IMR-90 (cell line): Measurements from ENCODE around the gene NAPB. TPM values are rescaled to one million over a fixed set of nuclear protein-coding genes. Genes with fewer than 3 reads are reported as not detected.

Experiments
- ATAC-seq: fragments of 200-7000 bp; cut with Tn5 transposase; 2 replicates; pipeline ENCODE4 v1.9.1; 2020; ENCODE audit warnings: low read depth, mild to moderate bottlenecking, moderate library complexity
- BruUV-seq: library from RNA; stranded (reverse); fragments of 400-500 nt; replicated peaks from 2 replicates; lab custom pipeline; 2021; lab: Mats Ljungman, UMichigan
- CTCF ChIA-PET: fragments of 300-600 bp; formaldehyde crosslinking; extraction: SDS; loops from one replicate; lab custom pipeline; 2021; ENCODE audit warnings: antibody characterized with exemption; lab: Yijun Ruan, JAX
- POLR2A ChIA-PET: fragments of 300-600 bp; sonication (Branson Sonifier 250); formaldehyde crosslinking; loops from one replicate; lab custom pipeline; 2022; ENCODE audit warnings: antibody characterized with exemption; ENCODE audit not compliant: unreplicated experiment; lab: Charles Lee
- DNase-seq: peaks from one replicate; pipeline ENCODE4 v3.0.0; 2013
- H2AFZ ChIP-seq: replicated peaks from 2 replicates; pipeline ENCODE3; 2013; ENCODE audit warnings: low read length, mild to moderate bottlenecking; ENCODE audit not compliant: poor library complexity
- H2AK5ac ChIP-seq: 2 replicates; pipeline ENCODE4 v1.6.1; 2013; ENCODE audit warnings: low read depth, low read length, inconsistent platforms
- H2AK9ac ChIP-seq: replicated peaks from 2 replicates; pipeline ENCODE3; 2013; ENCODE audit warnings: mild to moderate bottlenecking, low read depth, low read length, moderate library complexity; ENCODE audit not compliant: poor library complexity
- H2BK120ac ChIP-seq: 2 replicates; pipeline ENCODE4 v1.6.1; 2013; ENCODE audit warnings: low read depth, low read length, inconsistent platforms
- H2BK15ac ChIP-seq: 3 replicates; pipeline ENCODE4 v1.6.1; 2013; ENCODE audit warnings: low read depth, low read length, inconsistent platforms
- H2BK20ac ChIP-seq: 2 replicates; pipeline ENCODE4 v1.6.1; 2013; ENCODE audit warnings: low read depth, mild to moderate bottlenecking, inconsistent platforms, low read length, moderate library complexity
- H2BK5ac ChIP-seq: 2 replicates; pipeline ENCODE4 v1.6.1; 2013; ENCODE audit warnings: mild to moderate bottlenecking, low read depth, low read length, inconsistent platforms; ENCODE audit not compliant: poor library complexity, severe bottlenecking
- H3K14ac ChIP-seq: replicated peaks from 2 replicates; pipeline ENCODE4 v1.6.1; 2013; ENCODE audit warnings: low read depth, low read length, inconsistent platforms
- H3K18ac ChIP-seq: 2 replicates; pipeline ENCODE4 v1.6.1; 2013; ENCODE audit warnings: low read depth, low read length, control low read depth
- H3K23ac ChIP-seq: 2 replicates; pipeline ENCODE4 v1.6.1; 2013; ENCODE audit warnings: low read depth, low read length, inconsistent platforms
- H3K27ac ChIP-seq: 2 replicates; pipeline ENCODE4 v1.5.1; 2013; ENCODE audit warnings: mild to moderate bottlenecking, control low read depth, low read length; ENCODE audit not compliant: insufficient read depth
- H3K27me3 ChIP-seq: 2 replicates; pipeline ENCODE4 v1.6.1; 2013; ENCODE audit warnings: low read length; ENCODE audit not compliant: control insufficient read depth, insufficient read depth
- H3K36me3 ChIP-seq: 2 replicates; pipeline ENCODE4 v1.6.1; 2013; ENCODE audit warnings: low read length, mixed read lengths; ENCODE audit not compliant: control insufficient read depth, insufficient read depth
- H3K4ac ChIP-seq: 2 replicates; pipeline ENCODE4 v1.6.1; 2013; ENCODE audit warnings: low read depth, low read length, inconsistent platforms
- H3K4me1 ChIP-seq: 2 replicates; pipeline ENCODE4 v1.6.1; 2013; ENCODE audit warnings: low read length, mixed read lengths; ENCODE audit not compliant: control insufficient read depth, insufficient read depth
- H3K4me2 ChIP-seq: 2 replicates; pipeline ENCODE4 v1.6.1; 2013; ENCODE audit warnings: low read depth, mild to moderate bottlenecking, control low read depth, low read length, moderate library complexity
- H3K4me3 ChIP-seq: 2 replicates; pipeline ENCODE4 v1.5.1; 2013; ENCODE audit warnings: low read depth, mild to moderate bottlenecking, control low read depth, low read length, moderate library complexity; ENCODE audit not compliant: insufficient read depth
- H3K56ac ChIP-seq: 2 replicates; pipeline ENCODE4 v1.6.1; 2013; ENCODE audit warnings: low read length, inconsistent platforms; ENCODE audit not compliant: insufficient read depth; ENCODE audit errors: extremely low read depth
- H3K79me1 ChIP-seq, 2 experiments: 2 replicates each; pipeline ENCODE4 v1.6.1; 2013; ENCODE audit warnings: low read length in 2 of 2, inconsistent platforms in 1 of 2, low read depth in 1 of 2
- H3K9ac ChIP-seq: 2 replicates; pipeline ENCODE4 v1.6.1; 2013; ENCODE audit warnings: low read depth, low read length, control low read depth
- H3K9me1 ChIP-seq: 2 replicates; pipeline ENCODE4 v1.6.1; 2013; ENCODE audit warnings: low read length, inconsistent platforms; ENCODE audit not compliant: insufficient read depth
- H3K9me3 ChIP-seq: 2 replicates; pipeline ENCODE4 v1.6.1; 2013; ENCODE audit warnings: low read length; ENCODE audit not compliant: control insufficient read depth, insufficient read depth
- H4K20me1 ChIP-seq: 2 replicates; pipeline ENCODE4 v1.6.1; 2013; ENCODE audit warnings: low read length, inconsistent platforms; ENCODE audit not compliant: insufficient read depth
- H4K5ac ChIP-seq: 2 replicates; pipeline ENCODE4 v1.6.1; 2013; ENCODE audit warnings: mild to moderate bottlenecking, low read depth, low read length, control low read depth
- H4K8ac ChIP-seq, 2 experiments: 2 replicates each; pipeline ENCODE4 v1.6.1; 2013; ENCODE audit warnings: low read depth in 2 of 2, low read length in 2 of 2, control low read depth in 1 of 2, inconsistent platforms in 1 of 2
- H4K91ac ChIP-seq: 2 replicates; pipeline ENCODE4 v1.6.1; 2013; ENCODE audit warnings: low read depth, low read length, inconsistent platforms; ENCODE audit not compliant: insufficient read depth
- CEBPB ChIP-seq: IDR thresholded peaks from 2 replicates; pipeline ENCODE4 v1.6.1; 2012; ENCODE audit warnings: low read depth, low read length, improper control_type of control experiment
- MAFK ChIP-seq: IDR thresholded peaks from 2 replicates; pipeline ENCODE4 v1.6.1; 2012; ENCODE audit warnings: low read depth, low read length, improper control_type of control experiment
- WGBS, 2 experiments: methylation state at CpG; one replicate each; pipeline versions ENCODE4 v1.1.5 to v1.1.7; 2013; ENCODE audit warnings: missing lambda C conversion rate in 2 of 2; ENCODE audit not compliant: insufficient read length in 1 of 2; ENCODE audit errors: extremely low coverage in 2 of 2; 5-methylcytosine and 5-hydroxymethylcytosine counted together
- dilution Hi-C: fragments of 300-500 bp; cut with HindIII; formaldehyde crosslinking; loops from one replicate; pipeline ENCODE4 v1.14.3; 2018; ENCODE audit warnings: low sequenced_read_pairs; ENCODE audit not compliant: unreplicated experiment
- in situ Hi-C: fragments of 300-500 bp; cut with MboI; formaldehyde crosslinking; loops from 3 replicates; pipeline ENCODE4 v1.14.3; 2019; ENCODE audit warnings: low sequenced_read_pairs, inconsistent platforms, mixed read lengths
- intact Hi-C: fragments of 100-400 bp; cut with micrococcal nuclease; formaldehyde crosslinking; loops from 2 replicates; pipeline ENCODE4 v1.10.0; 2022
- polyA plus RNA-seq, 3 experiments: library from polyadenylated mRNA; depleted of rRNA; stranded (reverse); fragments of >200 nt; gene quantifications; 2 replicates each; pipeline ENCODE4 v1.2.3, GENCODE V29; 2012; ENCODE audit warnings: low replicate concordance in 1 of 3
- total RNA-seq: library from RNA; depleted of rRNA; stranded (reverse); fragments of >200 nt; gene quantifications from 2 replicates; pipeline ENCODE4 v1.2.3, GENCODE V29; 2012

Gene NAPB
- total and polyA plus RNA-seq, 2 of the 4 experiments (the other 2 are of a cell fraction), result 4.4 to 5.2 TPM

GRCh38 chr20:23403751-23404150 lies 17.5 kb downstream of the NAPB start:
- no peak overlapping the region for H2BK120ac ChIP-seq
- no peak overlapping the region for H4K8ac ChIP-seq
- H3K9ac ChIP-seq, result no peak overlapping the region
- H3K36me3 ChIP-seq, result peaks cover 1% of the 10 kb centered on the region
- H3K4me2 ChIP-seq, result peak overlapping the region; percentile 65
- BruUV-seq, result no TSS peak
- no peak overlapping the region for H4K5ac ChIP-seq
- DNase-seq (peak; percentile 71), ATAC-seq (peak; percentile 44)
- H3K9me3 ChIP-seq, result no peaks in the 10 kb centered on the region
- H2AK5ac ChIP-seq, result no peak overlapping the region
- no peak overlapping the region for H2AK9ac ChIP-seq
- H2BK20ac ChIP-seq, result no peak overlapping the region
- 33% methylated on average over 1 of the region's 5 CpGs; no CpG with 5 or more reads in 1 of the 2 experiments for WGBS, 2 experiments
- no peak overlapping the region for H3K4me3 ChIP-seq
- H2BK15ac ChIP-seq, result no peak overlapping the region
- POLR2A ChIA-PET, result no interaction called here
- peaks cover 25 to 76% of the 10 kb centered on the region in 2 experiments for H3K79me1 ChIP-seq
- H4K91ac ChIP-seq, result no peak overlapping the region
- peaks cover 24% of the 10 kb centered on the region for H4K20me1 ChIP-seq
- H3K9me1 ChIP-seq, result peaks cover 14% of the 10 kb centered on the region
- TF ChIP-seq MAFK (no peak), CEBPB (peak; percentile 42; the same call in 1 of the 2 replicates)
- intact Hi-C loops (loop anchor here (5.0 kb wide), 1 partner anchor 36 kb away; no protein-coding TSS in a partner anchor), in situ Hi-C loops (no loop called here), dilution Hi-C loops (no loop called here)
- H3K14ac ChIP-seq, result no peak overlapping the region
- H3K4ac ChIP-seq, result no peak overlapping the region
- no peak overlapping the region for H3K27ac ChIP-seq
- H2AFZ ChIP-seq, result no peak overlapping the region
- H3K27me3 ChIP-seq, result no peaks in the 10 kb centered on the region
- CTCF ChIA-PET, result interaction anchor here (0.6 kb wide), 1 partner anchor 58 kb away, joined by 3 read pairs; no protein-coding TSS in a partner anchor
- no peak overlapping the region for H3K18ac ChIP-seq
- no peak overlapping the region for H3K56ac ChIP-seq
- H3K4me1 ChIP-seq, result peaks cover 12% of the 10 kb centered on the region
- H3K23ac ChIP-seq, result no peak overlapping the region
- no peak overlapping the region for H2BK5ac ChIP-seq
